Measurements from ENCODE around the gene THOC1. TPM values are rescaled to one million over a fixed set of nuclear protein-coding genes. Genes with fewer than 3 reads are reported as not detected.

THOC1 gene
- 10 to 100 TPM; 13.8 to 34.1 (median 21.8) TPM for total RNA-seq

GRCh38 chr18:267688-268552 lies at the start of gene THOC1:
THOC1 (minus strand) TSS chr18:268047; CDS start chr18:268019, 28 bp downstream.
- H3K27me3 ChIP-seq, result no peaks in the 10 kb centered on the region
- peaks cover 20 to 33% (median 24%) of the 10 kb centered on the region in 4 donors for H3K4me1 ChIP-seq
- H3K36me3 ChIP-seq, result peaks cover 12 to 23% (median 20%) of the 10 kb centered on the region in 4 donors
- peak within 1 kb of the TSS; percentile 73 to 92 (median 88) for H3K4me3 ChIP-seq
- intact Hi-C loops (cut with DNase I), result no loop called here
- no peaks in the 10 kb centered on the region for H3K9me3 ChIP-seq
- WGBS, result 0% methylated on average over 26 of the region's 69 CpGs
- peak within 1 kb of the TSS; percentile 85 to 93 (median 88) for H3K27ac ChIP-seq (replicated peaks in 1 of 4)
- DNase-seq (ENCODE audit: extremely low spot score), result peak; percentile 97
- TF ChIP-seq CTCF (IDR thresholded peaks at IDR 0.05) (no peak), POLR2A (IDR thresholded peaks at IDR 0.05; ENCODE audit: low read depth) (peak; percentile 17), EP300 (IDR thresholded peaks at IDR 0.05) (no peak), POLR2AphosphoS5 (IDR thresholded peaks at IDR 0.05) (peak; percentile 94 to 97)

GRCh38 chr18:317618-318017 lies 49.8 kb upstream of the THOC1 start:
- H3K27ac ChIP-seq (replicated peaks in 1 of 4), result no peak overlapping the region
- intact Hi-C loops (cut with DNase I), result no loop called here
- WGBS, result 93% methylated on average over 4 of the region's 6 CpGs
- H3K36me3 ChIP-seq, result no peaks in the 10 kb centered on the region
- no peak for TF ChIP-seq EP300 (IDR thresholded peaks at IDR 0.05)
- TF ChIP-seq POLR2A (IDR thresholded peaks at IDR 0.05; ENCODE audit: low read depth), result no peak
- H3K9me3 ChIP-seq, result no peaks in the 10 kb centered on the region
- H3K4me3 ChIP-seq, result no peak overlapping the region
- H3K27me3 ChIP-seq, result no peaks in the 10 kb centered on the region
- no peak for DNase-seq (ENCODE audit: extremely low spot score)
- peaks cover 7 to 14% (median 12%) of the 10 kb centered on the region in 4 donors for H3K4me1 ChIP-seq

- Histone ChIP-seq H3K27me3 (no peaks in the 10 kb centered on the region), H3K4me1 (peaks cover 0 to 1% (median under 1%) of the 10 kb centered on the region in 4 donors), H3K36me3 (no peaks in the 10 kb centered on the region), H3K9me3 (no peaks in the 10 kb centered on the region), H3K4me3 (no peak overlapping the region), H3K27ac (replicated peaks in 1 of 4) (no peak overlapping the region)
- TF ChIP-seq EP300 (IDR thresholded peaks at IDR 0.05) (no peak), POLR2A (IDR thresholded peaks at IDR 0.05; ENCODE audit: low read depth) (no peak), POLR2AphosphoS5 (IDR thresholded peaks at IDR 0.05) (no peak), CTCF (IDR thresholded peaks at IDR 0.05) (no peak)
- DNase-seq (ENCODE audit: extremely low spot score), result no peak
- intact Hi-C loops (cut with DNase I), result no loop called here
- 78% methylated on average over 8 of the region's 8 CpGs for WGBS
Observed at GRCh38 chr18:316393-316792, 48.5 kb upstream of the THOC1 start.

GRCh38 chr18:313931-314330 lies 46.1 kb upstream of the THOC1 start:
- no peak for DNase-seq (ENCODE audit: extremely low spot score)
- TF ChIP-seq POLR2A (IDR thresholded peaks at IDR 0.05; ENCODE audit: low read depth) (no peak), EP300 (IDR thresholded peaks at IDR 0.05) (no peak)
- H3K36me3 ChIP-seq, result no peaks in the 10 kb centered on the region
- H3K9me3 ChIP-seq, result no peaks in the 10 kb centered on the region
- no peaks in the 10 kb centered on the region for H3K4me1 ChIP-seq
- no peak overlapping the region for H3K27ac ChIP-seq (replicated peaks in 1 of 4)
- intact Hi-C loops (cut with DNase I), result no loop called here
- H3K4me3 ChIP-seq, result no peak overlapping the region
- no peaks in the 10 kb centered on the region for H3K27me3 ChIP-seq

- H3K36me3 ChIP-seq, result no peaks in the 10 kb centered on the region
- DNase-seq (ENCODE audit: extremely low spot score), result no peak
- H3K9me3 ChIP-seq, result no peaks in the 10 kb centered on the region
- no peak overlapping the region for H3K4me3 ChIP-seq
- no peak for TF ChIP-seq EP300 (IDR thresholded peaks at IDR 0.05)
- no peak for TF ChIP-seq POLR2AphosphoS5 (IDR thresholded peaks at IDR 0.05)
- no peak for TF ChIP-seq CTCF (IDR thresholded peaks at IDR 0.05)
- no peak for TF ChIP-seq POLR2A (IDR thresholded peaks at IDR 0.05; ENCODE audit: low read depth)
- no peaks in the 10 kb centered on the region for H3K4me1 ChIP-seq
- 75% methylated on average over 3 of the region's 4 CpGs for WGBS
- H3K27me3 ChIP-seq, result no peaks in the 10 kb centered on the region
- no peak overlapping the region for H3K27ac ChIP-seq (replicated peaks in 1 of 4)
- intact Hi-C loops (cut with DNase I), result no loop called here
Observed at GRCh38 chr18:312415-312814, 44.6 kb upstream of the THOC1 start.

All from esophagus muscularis mucosa (tissue), 4 donors.